ENCODE data around the gene GALNT17.
A peak's percentile ranks its signal among the peaks of the same experiment; 100 is the strongest.
"Not testable (repeated sequence)": the region's sequence is repeated elsewhere in the genome, so short reads cannot be mapped to it uniquely, and the experiment has no call there.

GALNT17 gene

DNA sequence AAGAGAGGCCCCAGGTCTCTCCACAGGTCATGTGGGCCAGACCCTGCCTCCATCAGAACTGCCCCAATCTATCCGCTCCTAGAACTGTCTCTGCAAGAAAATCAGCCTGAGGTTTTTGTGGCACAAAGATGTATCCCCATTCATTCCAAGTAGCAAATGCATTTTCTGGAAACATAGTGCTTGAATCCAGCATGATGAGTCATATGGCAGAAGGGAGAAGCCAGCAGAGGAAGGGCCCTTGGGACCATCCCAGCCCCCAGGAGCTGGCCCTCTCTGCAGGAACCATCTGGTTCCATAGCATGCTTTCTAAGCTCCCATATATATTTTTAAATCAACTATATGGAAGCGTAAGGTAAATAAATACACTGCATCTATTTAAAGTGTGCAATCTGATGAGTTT is 563.2 kb downstream of the GALNT17 start:
- no peak for DNase-seq (ENCODE audit: low spot score)

DNA sequence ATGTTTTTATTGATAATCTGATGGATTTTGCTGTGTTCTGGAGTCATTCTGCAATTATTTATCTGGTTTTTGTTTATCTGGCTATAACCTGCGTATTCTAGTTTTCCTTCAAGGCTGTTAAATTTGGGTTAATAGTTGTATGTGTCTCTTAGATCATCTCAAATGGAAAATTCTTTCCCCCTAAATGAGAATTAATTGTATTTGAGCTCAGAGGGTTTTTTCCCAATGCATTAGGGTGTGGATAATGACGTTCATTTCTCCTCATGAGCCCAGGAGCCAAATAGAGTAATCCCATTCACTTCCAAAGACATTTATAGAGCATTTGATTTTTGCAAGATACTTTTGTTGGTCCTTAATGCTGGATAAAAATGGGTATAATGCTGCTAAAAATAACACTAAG is 564.6 kb downstream of the GALNT17 start:
- no peak for DNase-seq (ENCODE audit: low spot score)

GRCh38 chr7:71697400-71697799 is 565.5 kb downstream of the GALNT17 start:
- no peak for DNase-seq (ENCODE audit: low spot score)

GRCh38 chr7:71705217-71705616 is 573.3 kb downstream of the GALNT17 start:
- DNase-seq (ENCODE audit: low spot score) = no peak

DNA sequence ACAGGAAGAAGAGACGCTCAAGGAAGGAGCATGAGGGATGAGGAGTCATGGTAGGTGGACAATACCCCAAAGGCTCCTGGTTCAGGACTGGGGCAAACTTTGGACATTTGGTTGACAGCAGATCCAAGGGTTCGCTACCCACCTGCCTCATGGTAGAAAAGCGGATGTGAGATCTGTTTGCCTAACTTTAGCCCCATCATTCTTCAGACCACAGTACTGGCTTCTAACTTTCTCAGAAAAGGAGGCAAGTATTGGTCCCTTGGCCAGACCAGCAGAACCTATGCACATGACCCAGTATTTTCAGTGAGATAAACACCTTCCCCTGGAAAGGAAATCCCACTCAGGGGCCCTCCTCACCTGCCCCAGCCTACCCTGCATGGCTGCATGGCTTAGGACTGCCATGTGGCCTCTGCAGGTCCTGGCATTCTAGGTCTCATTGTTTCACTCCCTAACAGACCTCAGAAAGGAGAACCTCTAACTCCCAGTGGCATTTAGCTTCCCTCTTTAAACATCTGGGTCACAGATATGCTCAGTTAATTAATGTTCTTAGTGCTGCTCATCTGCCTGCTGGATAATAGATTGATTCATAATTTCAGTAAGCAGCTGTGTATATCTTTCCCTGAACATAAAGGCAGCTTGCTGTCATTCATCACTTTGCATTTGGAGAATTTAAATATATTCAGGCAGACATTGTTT is 574.1 kb downstream of the GALNT17 start:
- no peak for DNase-seq (ENCODE audit: low spot score)

GRCh38 chr7:71706597-71706975 is 574.6 kb downstream of the GALNT17 start:
- DNase-seq (ENCODE audit: low spot score) = no peak

DNA sequence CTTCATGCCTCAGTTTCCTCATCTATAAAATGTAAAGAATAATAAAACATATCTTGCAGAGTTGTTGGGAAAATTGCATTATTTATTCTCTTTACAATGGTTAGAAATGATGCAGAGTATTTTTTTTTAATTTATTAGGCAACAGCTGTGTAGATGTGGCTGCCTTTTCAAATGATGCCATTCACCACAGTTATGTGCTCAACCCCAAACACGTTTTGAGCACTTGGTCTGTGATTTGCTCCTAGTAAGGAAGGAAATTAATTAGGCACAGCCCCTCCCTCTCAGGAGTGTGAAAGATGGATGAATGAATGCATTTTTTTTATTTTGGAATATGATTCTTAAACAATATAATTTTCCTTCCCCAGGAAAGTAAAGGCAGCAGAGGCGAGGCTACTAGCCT is 575.1 kb downstream of the GALNT17 start:
- no peak for DNase-seq (ENCODE audit: low spot score)

- no peak for DNase-seq (ENCODE audit: low spot score)
Observed at GRCh38 chr7:71708710-71709109, 576.8 kb downstream of the GALNT17 start.

GRCh38 chr7:71710442-71710841 is 578.5 kb downstream of the GALNT17 start:
- peak; percentile 34 for DNase-seq (ENCODE audit: low spot score)

- peak; percentile 31 for DNase-seq (ENCODE audit: low spot score)
Observed at GRCh38 chr7:71712653-71713180, 580.8 kb downstream of the GALNT17 start.

DNA sequence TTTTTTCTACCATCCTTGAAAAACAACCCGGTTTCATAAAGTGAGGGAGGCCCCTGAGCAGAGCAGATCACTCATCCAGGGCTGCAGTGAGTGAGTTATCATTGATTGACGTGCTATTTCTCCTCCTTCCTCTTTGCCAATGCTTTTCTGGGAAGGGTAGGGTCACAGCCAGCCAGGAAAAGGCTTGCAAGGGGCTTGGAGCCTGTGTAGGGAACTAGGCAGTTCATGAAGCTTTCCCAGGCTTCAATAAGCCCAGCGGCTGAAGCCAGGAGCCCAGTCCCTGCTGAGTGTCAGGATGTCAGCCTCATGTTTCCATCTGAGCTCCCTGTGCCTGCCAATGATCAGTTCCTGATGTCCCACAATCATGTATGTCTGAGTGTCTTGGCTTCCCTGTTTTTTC is 584.7 kb downstream of the GALNT17 start:
- peak; percentile 55 for DNase-seq (ENCODE audit: low spot score)

DNA sequence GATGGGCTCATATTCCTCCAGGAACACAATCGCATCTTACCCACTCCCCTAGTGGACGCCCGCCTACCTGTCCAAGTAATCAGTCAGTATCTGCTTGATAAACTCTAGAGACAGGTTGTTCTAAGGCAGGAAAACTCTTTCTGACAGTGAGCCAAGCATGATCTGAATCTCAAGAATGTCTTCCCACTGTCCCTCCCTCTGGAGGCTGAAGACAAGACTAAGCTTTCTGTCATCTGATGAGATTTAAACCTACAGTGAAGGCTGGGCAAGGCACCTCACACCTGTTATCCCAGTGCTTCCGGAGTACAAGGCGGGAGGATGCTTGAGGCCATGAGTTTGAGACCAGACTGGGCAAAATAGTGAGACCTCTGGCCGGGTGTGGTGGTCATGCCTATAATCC is 586.6 kb downstream of the GALNT17 start:
- no peak for DNase-seq (ENCODE audit: low spot score)

GRCh38 chr7:71721742-71722141 is 589.8 kb downstream of the GALNT17 start:
- DNase-seq (ENCODE audit: low spot score) = no peak

DNA sequence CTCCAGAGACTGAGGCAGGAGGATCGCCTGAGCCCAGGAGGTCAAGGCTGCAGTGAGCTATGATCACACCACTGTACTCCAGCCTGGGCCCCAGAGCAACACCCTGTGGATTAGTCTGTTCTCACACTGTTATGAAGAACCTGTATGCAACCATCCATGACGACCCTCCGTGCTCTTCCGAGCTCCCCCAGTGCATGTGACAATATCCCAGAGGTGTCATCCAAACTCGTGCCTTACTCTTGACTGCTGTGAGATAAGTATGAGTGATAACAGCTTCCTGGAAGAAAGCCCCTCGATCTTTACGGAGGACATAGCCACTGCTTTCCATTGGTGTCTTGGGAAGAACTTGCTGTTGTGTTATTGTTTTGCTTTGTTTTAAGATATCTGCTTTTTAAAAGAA is 591.9 kb downstream of the GALNT17 start:
- DNase-seq (ENCODE audit: low spot score) = no peak

DNA sequence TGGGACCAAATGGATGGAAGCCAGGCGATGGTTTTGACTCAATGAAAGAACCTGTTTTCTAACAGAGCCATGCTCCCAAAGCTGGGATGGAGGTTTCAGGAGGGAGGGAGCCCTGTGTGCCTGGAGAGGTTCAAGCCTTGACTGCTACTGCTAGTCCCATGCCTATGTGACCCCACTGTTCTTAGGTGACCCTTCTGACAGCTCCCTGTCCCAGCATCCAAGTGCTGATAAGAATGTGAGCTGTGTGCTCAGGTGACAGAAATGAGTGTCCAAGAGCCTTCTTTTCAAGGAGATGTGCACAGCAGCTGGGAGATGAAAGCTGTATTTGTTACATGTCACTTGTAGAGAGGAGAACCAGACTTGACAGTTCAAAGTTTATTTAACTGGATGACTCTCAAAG is 595.4 kb downstream of the GALNT17 start:
- DNase-seq (ENCODE audit: low spot score) = no peak

GRCh38 chr7:71731740-71732139 is 599.8 kb downstream of the GALNT17 start:
- DNase-seq (ENCODE audit: low spot score) = no peak

- peak; percentile 83 for DNase-seq (ENCODE audit: low spot score)
Observed at GRCh38 chr7:71733107-71733870, 601.3 kb downstream of the GALNT17 start.

GRCh38 chr7:71735961-71736556 is 604.1 kb downstream of the GALNT17 start:
- DNase-seq (ENCODE audit: low spot score) = peak; percentile 83

DNA sequence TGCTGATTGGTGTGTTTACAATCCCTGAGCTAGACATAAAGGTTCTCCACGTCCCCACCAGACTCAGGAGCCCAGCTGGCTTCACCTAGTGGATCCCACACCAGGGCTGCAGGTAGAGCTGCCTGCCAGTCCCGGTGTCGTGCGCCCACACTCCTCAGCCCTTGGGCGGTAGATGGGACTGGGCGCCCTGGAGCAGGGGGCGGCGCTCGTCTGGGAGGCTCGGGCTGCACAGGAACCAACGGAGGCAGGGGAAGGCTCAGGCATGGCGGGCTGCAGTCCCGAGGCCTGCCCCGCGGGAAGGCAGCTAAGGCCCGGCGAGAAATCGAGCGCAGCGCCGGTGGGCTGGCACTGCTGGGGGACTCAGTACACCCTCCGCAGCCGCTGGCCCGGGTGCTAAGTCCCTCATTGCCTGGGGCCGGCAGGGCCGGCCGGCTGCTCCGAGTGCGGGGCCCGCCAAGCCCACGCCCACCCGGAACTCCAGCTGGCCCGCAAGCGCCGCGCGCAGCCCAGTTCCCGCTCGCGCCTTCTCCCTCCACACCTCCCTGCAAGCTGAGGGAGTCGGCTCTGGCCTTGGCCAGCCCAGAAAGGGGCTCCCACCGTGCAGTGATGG is 606.1 kb downstream of the GALNT17 start:
- not testable (repeated sequence) for DNase-seq (ENCODE audit: low spot score)

- no peak for DNase-seq (ENCODE audit: low spot score)
Observed at GRCh38 chr7:71739520-71740173, 607.7 kb downstream of the GALNT17 start.

GRCh38 chr7:71740174-71740560 is 608.2 kb downstream of the GALNT17 start:
- DNase-seq (ENCODE audit: low spot score) = no peak

DNA sequence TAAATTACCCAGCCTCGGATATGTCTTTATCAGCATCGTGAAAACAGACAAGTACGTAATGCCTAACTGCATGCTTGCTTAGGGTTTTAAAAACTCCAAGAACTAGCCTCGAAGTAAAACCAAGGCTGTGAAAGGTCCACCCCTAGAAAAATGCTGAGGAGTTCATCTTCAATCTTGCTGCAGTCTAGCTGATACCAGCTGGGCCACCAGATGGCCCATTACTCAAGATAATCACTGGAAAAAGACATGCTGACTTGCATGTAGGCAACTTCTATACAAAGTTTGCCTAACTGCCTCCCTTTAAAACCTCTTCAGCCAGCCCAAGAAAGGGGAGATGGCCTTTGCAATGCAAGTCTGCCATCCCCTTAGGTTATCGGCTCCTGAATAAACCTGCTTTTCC is 614.1 kb downstream of the GALNT17 start:
- peak; percentile 44 for DNase-seq (ENCODE audit: low spot score)

Data from cerebellar cortex (tissue), 1 donor.